Colon (tissue), 2 donors: Measurements from ENCODE around the gene TMEM220.
A peak's percentile ranks its signal among the peaks of the same experiment; 100 is the strongest.

ENCODE experiments used
- FAIRE-seq: peaks from 2 replicates; lab custom pipeline; 2012; peaks lifted over from hg19 to GRCh38; lab: Jason Lieb, UNC
- donor health status: control.
- donor health status: control.

Gene TMEM220

DNA sequence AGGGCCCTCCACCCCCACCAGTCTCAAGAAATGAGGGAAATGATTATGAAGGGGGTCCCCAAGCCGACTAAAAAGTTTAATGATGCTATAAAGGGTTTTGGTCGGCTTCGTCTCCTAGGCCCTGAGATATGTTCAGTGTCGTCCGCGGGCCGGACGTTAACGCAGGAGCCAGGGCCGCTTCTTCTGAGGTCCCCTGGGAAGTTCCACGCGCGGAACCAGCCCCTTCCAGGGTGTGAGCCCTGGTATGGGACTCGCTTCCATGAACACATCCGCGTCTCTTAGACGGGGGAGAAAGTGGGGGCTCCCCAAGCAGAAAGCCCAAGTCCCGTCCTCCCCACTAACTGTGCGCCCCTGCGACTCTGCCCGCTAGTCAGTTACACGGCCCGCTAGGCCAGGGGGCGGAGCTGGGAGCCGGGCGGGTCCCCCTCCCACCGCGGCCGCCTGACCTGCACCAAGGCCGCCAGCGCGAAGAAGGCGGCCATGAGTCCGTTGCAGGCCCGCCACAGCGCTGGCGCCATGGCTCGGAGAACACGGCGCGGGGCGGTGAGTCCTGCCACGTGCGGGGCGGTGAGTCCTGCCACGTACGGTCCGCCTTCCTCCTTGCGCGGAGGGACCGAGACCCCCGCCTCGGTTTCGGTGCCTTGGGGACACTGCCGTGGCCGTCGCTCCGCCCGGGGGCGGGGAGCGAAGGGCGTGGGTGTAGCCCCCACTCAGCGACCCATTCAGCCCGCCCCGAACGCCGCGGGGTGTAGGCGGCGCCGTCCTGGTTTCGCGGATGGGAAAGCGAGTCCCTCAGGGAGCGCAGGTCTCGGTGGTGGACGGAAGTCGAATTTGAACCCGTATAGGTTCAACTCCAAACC is at the start of gene TMEM220:
Gene TMEM220, minus strand, starts transcription at position 690 of the 860 bp plus-strand sequence. Its CDS starts 172 bp downstream, at position 518.
- FAIRE-seq: no peak

DNA sequence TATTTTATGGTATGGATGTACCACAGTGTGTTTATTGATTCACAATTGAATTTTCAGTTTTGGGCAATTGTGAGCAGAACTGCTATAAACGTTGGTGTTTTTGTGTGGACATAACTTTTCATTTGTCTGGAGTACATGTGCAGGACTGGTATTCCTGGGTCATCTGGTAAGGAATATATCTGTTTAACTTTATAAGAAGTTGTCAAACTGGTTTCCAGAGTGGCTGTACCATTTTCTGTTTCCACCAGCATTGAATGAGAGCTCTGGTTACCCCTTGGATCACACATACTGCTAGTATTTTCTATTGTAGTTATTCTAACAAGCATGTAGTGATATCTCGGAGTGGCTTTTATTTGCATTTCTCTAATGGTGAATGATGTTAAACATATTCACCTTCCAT is 49.8 kb upstream of the TMEM220 start:
- FAIRE-seq: no peak

DNA sequence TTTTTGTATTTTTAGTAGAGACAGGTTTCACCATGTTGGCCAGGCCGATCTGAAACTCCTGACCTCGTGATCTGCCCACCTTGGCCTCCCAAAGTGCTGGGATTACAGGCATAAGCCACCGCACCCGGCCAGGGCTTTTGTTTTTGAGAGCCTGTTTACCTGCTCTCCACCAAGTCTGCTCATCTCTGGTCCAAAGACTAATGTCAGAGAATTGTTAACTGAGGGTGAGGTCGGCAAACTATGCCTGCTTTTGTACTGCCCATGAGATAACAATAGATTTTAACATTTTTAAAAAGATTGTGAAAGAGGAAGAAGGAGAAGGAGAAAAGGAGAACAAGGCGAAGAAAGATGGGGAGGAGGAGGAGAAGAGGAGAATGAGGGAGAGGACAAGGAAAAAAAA is 48.1 kb upstream of the TMEM220 start:
- FAIRE-seq: no peak

DNA sequence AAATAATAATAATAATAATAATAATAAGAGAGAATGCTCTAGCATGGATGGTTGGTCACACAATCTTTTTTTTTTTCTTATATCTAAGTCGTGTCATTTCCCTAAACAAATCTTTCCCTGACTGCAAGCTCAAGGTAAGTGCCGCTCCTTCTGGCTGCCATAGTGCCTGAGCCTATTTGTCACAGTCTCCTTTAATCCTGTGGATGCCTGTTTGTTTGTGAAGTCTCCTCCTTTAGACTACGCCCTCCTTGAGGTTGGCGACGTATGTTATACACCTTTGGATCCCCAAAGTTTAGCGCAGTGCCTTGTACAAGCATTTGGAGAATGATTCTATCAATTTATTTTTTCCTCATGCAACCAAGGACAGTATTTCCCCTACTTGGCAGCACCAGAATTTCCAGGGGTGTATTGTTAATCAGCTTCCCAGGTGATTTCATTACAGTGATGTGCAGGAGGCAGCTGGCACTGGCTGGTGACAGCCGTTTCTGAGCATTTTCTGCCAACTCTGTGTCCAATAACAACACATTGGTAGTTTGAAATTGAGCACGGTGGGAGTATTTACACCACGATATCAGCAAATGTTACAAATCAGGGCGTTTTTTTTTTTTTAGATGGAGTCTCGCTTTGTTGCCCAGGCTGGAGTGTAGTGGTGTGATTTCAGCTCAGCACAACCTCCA is 47.4 kb upstream of the TMEM220 start:
- no peak for FAIRE-seq

DNA sequence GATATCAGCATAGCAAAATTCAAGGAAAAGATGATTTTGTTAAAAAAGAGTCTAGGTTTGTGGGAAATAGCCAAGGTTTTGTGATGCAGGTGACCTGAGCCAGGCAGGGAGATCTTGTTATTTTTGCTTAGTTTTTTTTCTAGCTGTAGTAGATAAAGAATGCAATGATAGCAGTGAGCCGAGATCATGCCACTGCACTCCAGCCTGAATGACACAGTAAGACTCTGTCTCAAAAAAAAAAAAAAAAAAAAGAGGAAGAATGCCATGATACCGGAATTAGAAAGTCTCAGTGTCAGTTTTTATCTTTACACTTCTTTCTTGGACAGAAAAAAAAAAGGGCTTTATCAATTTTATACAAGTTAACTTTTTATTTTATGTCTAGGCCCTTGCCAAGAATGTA is 46.6 kb upstream of the TMEM220 start:
- FAIRE-seq: no peak

DNA sequence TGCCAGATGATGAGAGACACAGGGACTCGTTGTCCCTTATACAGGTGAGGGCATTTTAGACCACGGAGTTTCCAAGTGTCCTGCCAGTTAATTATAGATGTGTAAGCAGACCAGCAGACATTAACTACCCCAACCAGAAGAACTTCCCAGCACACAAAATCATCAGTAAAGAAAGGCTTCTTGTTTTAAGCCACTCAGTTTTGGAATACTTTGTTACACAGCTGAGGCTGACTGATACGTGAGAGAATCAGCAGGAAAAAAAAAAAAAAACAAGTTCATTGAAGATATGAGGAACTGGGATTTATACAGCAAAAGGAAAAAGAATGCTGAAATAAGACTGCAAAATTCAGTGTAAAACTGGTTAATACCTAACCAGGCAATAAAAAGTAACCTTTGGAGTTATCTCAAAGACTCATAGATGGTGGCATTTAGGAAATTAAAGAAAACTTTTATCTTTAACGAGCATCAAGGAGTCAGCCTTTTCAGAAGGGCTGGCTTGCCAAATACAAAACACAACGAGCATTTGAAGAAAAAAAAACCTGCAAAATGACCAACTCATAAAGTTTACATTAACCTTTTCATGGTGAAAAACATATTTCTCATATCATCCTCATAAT is 46.0 kb upstream of the TMEM220 start:
- FAIRE-seq: peak; percentile 90

DNA sequence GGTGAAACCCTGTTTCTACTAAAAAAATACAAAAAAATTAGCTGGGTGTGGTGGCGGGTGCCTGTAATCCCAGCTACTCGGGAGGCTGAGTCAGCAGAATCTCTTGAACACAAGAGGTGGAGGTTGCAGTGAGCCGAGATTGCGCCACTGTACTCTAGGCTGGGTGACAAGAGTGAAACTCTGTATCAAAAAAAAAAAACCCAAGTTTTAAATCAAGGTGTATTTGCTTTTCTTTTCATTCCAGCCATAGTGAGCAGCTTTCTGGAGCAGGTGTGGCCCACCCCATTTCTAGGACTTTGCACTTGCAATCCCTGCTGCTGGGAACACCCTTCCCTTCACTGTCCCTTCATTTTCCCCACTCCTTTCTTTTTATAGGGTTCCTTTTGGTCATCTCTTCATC is 45.2 kb upstream of the TMEM220 start:
- FAIRE-seq: no peak

DNA sequence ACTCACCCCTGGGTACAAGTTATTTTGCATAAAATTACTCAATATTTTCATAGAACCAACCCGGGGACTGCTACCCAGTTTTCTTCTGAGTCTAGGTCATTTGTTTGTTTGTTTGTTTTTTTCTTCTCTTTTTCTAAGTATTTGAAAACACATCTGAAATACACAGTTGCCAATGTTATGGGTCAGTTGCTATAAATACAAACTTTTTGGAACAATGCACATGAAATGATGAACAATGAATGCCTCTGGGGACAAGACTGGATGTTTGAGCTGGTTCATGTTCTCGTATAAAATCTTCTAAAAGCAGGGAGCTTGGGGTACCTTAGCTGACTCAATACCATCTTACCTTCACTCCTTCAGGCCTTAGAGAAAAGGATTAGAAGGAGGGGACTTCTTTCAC is 43.6 kb upstream of the TMEM220 start:
- FAIRE-seq: no peak

DNA sequence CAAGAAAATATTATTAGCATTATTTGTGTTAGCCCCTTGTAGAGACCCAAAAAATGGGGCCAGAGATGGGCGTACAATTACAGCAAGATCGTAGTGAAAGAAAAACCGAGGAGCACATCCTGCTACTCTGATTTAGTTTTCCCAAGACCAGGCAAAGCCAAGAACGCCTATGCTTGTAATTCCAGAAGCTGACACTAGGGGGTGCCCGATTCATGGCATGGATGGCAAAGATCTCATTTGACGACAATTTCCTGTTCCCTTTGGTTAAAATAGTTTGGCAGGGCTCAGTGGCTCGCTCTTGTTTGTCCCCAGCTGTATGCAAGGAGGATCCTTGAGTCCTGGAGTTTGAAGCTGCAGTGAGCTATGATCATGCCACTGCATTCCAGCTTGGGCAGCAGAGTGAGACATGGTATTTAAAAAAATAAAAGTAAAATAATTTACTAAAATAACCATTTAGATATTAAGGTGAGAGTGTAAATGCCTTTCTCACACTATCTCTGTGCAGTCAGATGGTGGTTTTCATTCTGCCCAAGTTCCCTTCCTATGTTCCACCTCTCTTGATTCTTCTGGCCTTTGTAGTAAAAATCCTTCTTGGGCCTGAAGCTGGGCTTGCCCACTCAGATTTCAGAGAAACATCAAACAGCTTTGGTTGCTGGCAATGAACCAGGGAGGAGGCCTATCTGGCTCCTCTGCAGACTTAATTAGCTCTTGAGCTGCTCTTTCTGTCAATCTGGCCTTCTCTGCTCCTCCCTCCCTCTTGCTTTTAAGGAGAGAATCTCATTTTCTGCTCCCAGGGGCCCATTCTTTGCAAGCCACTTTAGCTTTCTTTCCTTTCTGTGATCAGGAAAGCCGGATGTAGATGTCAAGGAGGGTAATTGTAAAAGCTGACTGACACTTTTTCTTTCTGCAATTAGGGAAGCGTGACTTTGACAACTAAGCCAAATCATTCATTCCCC is 42.9 kb upstream of the TMEM220 start:
- FAIRE-seq: no peak

DNA sequence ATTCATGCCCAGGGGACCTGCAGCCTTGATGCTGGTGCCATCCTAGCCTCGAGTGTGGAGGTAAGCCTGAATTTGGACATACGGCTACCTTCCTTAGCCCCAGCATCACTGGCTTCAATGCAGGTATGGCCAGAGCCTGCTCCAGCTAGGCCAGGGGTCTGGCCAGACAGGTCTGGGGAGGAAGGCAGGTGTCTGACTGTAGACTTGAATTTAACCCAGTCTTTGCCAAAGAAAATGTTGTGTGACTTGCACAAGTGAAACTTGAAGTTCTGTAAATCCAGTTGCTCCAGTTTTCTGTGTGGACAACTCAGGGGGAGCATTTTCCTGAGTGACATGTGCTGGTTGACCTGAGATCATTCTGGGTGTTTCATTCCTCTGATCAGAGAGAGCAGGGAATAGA is 41.3 kb upstream of the TMEM220 start:
- no peak for FAIRE-seq

DNA sequence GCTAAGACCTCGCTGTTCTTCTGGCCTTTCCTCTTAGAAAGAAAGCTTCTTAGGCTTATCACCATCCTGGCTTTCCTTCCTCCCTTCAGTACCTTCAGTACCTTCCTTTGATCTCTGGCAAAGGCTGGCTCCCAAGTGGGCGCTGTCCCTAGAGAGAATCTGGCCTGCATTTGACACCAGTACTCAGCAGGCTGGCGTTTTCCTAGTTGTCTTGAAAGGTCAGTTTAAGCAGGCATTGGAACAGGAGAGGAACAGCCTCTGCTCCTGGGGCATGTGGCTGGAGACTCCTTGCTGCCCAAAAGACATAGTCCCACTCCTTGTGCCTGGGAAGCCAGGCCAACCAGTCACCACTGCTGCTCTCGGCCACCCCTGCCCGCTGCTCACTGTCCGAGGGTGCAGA is 40.0 kb upstream of the TMEM220 start:
- no peak for FAIRE-seq

DNA sequence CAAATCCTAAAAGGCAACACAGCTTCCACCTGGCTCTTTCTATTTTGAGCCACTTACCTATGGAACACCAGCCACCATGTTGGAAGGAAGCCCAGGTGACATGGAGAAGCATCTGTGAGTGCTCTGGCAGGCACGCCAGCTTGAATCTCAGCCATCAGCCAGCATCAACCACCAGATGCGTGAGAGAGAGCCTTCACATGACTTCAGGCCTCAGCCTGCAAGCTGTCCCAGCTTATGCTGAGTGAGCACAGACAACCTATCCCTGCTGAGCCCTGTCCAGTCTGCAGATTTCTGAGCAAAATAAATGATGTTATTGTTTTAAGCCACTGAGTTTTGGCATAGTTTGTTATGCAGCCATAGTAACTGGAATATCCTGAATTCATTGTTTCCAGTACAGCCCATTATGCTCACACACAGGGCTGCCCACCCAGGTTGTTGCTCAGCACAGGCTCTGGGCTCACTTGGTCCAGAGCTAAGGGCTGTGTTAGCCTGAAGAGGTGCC is 39.0 kb upstream of the TMEM220 start:
- no peak for FAIRE-seq

DNA sequence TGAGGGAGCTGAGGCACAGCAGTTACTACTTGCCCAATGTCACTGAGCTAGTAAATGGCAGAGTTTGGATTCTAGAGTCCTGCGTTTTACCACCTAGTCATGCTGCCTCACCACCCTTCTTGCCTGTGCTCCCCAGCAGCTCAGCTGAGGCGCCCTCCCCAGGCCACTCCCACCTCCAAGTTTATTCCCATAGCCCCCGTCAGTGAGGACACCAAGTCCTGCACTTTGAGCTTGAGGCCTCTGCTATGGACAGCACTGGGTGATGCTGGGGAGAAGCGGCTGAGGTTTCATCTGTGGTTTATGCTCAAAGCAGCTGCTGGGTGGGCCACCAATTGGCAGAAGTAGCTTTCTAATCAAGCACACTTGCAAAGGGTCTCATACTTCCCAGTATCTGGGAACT is 37.4 kb upstream of the TMEM220 start:
- no peak for FAIRE-seq

DNA sequence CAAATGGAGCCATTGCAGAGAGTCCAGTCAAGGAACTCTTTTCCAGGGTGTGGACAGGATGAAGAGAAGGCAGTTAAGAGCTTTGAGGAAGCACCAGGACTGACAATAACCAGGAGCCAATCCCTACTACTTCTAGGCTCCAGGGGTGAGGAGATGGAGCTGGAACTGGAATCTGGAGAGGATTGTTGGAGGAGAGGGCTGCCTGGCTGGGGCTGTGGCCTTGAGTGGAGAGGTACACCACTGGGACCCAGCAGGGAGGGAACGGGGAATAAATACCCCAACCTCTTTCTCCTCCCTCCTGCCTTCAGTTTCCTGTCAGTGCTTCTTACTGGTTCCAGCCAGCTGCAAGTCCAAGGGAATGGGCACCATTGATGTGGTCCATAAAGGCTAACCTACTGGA is 32.2 kb upstream of the TMEM220 start:
- FAIRE-seq: no peak

DNA sequence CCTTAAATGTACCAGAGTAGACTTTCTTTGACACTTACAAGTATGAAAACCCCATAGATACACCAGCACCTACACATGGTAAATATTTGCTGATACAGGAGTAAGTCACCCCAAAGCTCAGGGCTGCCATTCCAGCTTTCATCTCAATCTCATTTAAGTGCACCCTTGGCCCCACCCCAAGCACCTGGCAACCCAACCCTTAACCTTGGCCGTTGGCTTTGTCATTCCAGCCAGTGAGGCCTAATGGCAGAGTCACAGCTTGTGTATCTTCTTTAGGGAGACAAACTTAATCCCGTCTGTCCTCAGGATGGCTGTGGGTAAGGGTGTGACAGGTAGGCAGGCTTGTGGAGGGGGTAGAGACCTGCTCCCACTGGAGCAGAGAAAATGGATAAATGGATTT is 31.5 kb upstream of the TMEM220 start:
- no peak for FAIRE-seq

DNA sequence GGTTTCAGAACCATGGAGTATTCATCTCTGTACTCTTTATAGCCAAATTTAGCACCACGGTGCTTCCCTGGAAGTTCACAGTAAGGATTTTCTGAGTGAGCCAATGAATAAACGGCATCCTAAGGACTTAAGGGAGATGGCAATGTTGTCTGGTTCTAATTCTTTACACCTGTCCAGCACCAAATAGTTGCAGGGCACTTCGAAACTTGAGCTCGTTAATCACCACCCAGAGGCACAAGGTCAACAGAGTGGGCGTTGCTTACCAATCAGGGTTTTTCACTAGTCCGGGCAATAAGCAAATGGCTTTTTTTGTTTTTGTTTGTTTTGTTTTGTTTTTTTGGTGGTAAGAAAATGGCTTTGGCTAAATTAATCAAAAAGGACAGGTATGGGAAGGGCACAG is 28.2 kb upstream of the TMEM220 start:
- FAIRE-seq: no peak

DNA sequence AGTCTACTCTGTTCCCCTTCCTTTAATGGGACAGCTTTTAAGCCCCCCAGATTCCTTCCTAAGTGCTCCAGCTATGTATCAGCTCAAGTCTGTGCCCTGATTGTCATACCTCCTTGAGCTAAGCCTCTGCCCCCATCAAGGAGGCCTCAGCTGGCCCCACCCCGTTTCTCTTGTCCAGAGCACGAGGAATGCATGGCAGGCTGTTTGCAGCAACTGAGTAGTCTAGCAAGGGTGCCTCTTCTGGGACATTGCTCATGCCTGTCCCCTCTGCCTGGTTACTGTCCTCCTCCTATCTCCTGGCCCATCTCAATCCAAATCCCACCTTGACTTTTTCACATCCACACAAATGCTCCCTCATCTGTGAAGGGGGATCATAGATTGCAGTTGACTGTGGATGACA is 27.8 kb upstream of the TMEM220 start:
- FAIRE-seq: no peak

DNA sequence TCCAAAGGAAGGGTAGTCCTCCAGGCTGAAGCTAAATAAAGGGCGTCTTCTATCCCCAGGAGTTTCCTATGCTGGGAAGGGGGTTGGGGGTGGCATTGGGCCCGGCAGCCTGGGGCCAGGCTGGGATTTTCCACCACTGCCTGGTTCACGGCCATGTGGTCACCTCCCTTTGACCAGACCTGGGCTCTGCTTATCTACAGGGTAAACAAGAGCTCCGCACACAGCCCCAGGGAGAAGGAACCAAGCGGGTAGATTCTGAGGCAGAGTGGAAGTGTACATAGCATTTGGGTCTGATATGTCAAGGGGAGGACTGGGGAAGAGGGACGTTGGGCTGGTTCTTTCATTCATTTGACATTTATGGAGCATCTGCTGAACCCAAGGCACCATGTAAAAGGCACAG is 27.2 kb upstream of the TMEM220 start:
- no peak for FAIRE-seq

DNA sequence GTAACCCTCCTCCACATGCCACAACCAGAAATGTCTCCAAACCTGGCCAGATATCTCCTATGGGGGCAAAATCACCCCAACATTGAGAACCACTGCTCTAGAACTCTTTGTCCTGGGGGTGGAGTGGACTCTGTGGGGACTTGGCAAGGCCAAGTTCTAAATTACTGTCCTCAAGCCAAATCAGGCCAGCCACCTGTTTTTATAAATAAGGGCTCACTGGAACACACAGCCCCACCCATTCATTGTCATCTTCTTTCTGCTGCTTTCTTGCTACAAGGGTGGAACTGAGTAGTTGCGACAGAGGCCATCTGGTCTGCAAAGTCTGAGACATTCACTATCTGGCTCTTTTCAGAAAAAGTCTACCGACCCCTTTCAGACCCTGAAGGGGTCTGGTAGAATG is 26.8 kb upstream of the TMEM220 start:
- no peak for FAIRE-seq

DNA sequence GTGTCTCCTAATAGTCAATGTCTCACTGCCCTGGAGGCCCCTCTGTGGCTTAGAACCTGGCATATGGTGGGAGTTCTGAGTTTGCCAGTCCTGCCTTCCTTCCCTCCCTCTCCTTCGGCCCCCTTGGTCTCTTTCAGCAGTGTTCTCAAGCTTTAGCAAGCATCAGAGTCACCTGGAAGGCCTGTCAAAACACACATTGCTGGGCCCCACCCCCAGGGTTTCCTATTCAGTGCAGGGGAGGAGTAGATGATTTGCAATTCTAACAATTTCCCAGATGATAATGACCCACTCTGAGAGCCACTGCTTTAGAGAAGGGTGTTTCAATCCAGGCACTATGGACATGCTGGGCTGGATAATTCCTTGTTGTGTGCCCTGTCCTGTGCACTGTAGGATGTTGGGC is 26.4 kb upstream of the TMEM220 start:
- FAIRE-seq: no peak

DNA sequence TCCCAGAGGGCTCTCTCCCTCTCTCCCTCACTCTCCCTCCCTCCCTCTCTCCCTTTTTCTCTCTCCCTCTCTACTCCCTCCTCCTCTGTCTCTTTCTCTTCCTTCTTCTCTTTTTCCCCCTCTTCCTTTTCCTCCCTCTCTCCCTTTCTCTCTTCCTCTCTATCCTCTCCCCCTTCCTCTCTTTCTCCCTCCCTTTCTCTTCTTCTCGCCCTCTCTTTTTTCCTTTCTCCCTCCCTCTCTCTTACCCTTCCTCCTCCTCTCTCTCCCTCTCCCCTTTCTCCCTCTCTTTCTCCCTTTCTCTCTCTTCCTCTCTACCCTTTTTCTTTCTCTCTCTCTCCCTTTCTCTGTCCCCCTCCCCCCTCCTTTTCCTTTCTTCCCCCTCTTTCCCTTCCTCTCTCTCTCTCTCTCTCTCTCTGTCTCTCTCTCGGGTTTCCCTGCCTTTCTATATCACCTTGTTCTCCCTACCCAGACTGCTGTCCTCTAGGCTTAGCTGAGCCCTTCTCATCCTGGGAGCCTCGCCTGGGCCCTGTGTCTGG is 25.8 kb upstream of the TMEM220 start:
- FAIRE-seq: no peak
